ENCODE measurements around the gene KCNN1.
"Not testable (repeated sequence)": the region's sequence is repeated elsewhere in the genome, so short reads cannot be mapped to it uniquely, and the experiment has no call there.

The KCNN1 gene

DNA sequence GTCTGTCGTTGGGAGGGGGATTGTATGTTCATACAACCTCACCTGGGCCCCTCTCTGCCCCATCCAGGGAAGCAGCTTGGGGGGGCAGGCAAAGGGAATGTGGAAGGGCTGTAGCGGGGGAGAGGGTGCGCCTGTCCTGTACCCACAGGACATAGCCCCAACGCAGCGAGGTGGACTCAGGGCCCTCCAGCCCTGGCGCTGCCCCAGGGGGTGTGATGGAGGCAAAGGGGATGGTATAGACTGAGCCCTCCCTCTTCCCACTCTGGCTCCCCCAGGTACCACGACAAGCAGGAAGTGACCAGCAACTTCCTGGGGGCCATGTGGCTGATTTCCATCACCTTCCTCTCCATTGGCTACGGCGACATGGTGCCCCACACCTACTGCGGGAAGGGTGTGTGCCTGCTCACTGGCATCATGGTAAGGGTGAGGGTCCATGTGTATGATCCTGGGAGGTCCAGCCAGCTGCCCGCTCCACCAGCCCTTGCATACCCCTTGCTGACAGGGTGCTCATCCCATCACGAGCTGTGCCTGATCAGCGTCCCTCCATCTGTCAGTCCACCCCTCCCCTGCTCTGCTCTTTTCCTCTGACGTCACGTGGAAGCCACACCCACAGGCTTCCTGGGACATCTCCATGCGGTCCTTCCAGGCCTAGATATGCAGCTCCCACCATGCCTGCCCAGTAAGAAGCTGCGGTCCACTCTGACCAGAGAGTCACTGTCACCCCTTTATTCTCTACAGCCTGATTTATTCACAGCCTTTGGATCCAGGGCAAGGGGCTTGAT lies 18.3 kb downstream of the KCNN1 start:
- no peak overlapping the region for H3K4me3 ChIP-seq (ENCODE audit: low read depth, low read length)
- TF ChIP-seq, protein P1, sequence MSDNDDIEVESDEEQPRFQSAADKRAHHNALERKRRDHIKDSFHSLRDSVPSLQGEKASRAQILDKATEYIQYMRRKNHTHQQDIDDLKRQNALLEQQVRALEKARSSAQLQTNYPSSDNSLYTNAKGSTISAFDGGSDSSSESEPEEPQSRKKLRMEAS (IDR thresholded peaks at IDR 0.05; ENCODE audit: low read depth, low read length): no peak
- no peak for TF ChIP-seq MYC (IDR thresholded peaks at IDR 0.05; ENCODE audit: low read depth, low read length)
- TF ChIP-seq, protein P2, sequence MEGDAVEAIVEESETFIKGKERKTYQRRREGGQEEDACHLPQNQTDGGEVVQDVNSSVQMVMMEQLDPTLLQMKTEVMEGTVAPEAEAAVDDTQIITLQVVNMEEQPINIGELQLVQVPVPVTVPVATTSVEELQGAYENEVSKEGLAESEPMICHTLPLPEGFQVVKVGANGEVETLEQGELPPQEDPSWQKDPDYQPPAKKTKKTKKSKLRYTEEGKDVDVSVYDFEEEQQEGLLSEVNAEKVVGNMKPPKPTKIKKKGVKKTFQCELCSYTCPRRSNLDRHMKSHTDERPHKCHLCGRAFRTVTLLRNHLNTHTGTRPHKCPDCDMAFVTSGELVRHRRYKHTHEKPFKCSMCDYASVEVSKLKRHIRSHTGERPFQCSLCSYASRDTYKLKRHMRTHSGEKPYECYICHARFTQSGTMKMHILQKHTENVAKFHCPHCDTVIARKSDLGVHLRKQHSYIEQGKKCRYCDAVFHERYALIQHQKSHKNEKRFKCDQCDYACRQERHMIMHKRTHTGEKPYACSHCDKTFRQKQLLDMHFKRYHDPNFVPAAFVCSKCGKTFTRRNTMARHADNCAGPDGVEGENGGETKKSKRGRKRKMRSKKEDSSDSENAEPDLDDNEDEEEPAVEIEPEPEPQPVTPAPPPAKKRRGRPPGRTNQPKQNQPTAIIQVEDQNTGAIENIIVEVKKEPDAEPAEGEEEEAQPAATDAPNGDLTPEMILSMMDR (IDR thresholded peaks at IDR 0.05; ENCODE audit: low read depth, low read length): no peak
- no peak for TF ChIP-seq POLR2A (IDR thresholded peaks at IDR 0.05; ENCODE audit: extremely low read depth, insufficient read length)
- DNase-seq (ENCODE audit: low read depth): no peak

DNA sequence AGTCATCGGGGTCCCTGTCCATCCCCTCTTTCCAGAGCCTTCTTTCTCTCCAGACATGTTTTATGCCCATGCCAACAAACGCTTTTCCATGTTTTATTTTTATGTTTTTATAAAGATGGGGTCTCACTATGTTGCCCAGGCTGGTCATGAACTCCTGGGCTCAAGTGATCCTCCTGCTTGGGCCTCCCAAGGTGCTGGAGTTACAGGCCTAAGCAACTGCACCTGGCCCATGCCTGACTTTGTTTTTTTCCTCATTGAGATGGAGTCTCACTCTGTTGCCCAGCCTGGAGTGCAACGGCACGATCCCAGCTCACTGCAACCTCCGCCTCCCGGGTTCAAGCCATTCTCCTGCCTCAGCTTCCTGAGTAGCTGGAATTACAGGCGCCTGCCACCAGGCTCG lies 19.7 kb downstream of the KCNN1 start:
- DNase-seq (ENCODE audit: low read depth); H3K4me3 ChIP-seq (ENCODE audit: low read depth, low read length): not testable (repeated sequence)

DNA sequence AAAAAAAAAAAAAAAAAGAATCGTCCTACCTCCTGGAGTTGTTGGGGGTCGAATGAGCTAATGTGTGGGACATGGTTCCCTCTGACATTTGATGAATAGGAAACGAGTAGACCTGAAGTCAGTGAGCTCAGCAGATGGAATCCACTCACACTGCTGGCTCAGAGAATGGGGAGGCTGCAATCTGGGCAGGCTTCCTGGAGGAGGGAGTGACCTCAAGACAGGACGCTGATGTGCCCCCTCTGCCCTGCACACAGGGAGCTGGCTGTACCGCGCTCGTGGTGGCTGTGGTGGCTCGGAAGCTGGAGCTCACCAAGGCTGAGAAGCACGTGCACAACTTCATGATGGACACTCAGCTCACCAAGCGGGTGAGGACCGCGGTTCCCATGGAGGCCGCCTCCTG lies 21.3 kb downstream of the KCNN1 start:
- TF ChIP-seq, protein P1 (IDR thresholded peaks at IDR 0.05; ENCODE audit: low read depth, low read length): no peak
- TF ChIP-seq, protein P2 (IDR thresholded peaks at IDR 0.05; ENCODE audit: low read depth, low read length): no peak
- TF ChIP-seq POLR2A (IDR thresholded peaks at IDR 0.05; ENCODE audit: extremely low read depth, insufficient read length): no peak
- TF ChIP-seq MYC (IDR thresholded peaks at IDR 0.05; ENCODE audit: low read depth, low read length): no peak
- no peak overlapping the region for H3K4me3 ChIP-seq (ENCODE audit: low read depth, low read length)
- no peak for DNase-seq (ENCODE audit: low read depth)

DNA sequence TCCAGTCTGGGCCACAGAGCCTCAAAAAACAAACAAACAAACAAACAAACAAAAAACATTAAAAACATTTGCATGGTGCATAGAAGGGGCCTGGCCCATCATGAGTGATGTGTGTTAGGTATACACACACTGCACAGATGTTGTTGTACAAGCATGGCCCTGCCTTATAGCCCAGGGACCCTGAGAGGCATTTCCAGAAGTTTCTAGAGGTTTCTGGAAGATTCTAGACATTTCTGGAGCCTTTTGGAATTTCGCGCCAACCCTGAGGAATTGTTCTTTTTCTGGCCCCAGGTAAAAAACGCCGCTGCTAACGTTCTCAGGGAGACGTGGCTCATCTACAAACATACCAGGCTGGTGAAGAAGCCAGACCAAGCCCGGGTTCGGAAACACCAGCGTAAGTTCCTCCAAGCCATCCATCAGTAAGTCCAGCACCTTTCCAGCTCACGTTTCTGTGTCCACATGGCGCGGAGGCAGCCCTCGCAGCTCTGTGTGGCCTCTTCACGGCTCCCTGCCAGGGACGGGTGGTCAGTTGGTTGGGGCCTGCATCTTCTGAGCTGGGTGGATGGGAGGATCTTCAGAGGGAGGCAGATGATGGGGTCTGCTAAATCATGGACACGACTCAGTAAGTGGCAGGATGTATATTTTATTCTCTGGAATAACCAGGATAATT lies 22.7 kb downstream of the KCNN1 start:
- DNase-seq (ENCODE audit: low read depth): no peak
- H3K4me3 ChIP-seq (ENCODE audit: low read depth, low read length): no peak overlapping the region
- TF ChIP-seq, protein P1 (IDR thresholded peaks at IDR 0.05; ENCODE audit: low read depth, low read length): no peak
- TF ChIP-seq MYC (IDR thresholded peaks at IDR 0.05; ENCODE audit: low read depth, low read length) (no peak), POLR2A (IDR thresholded peaks at IDR 0.05; ENCODE audit: extremely low read depth, insufficient read length) (no peak)
- TF ChIP-seq, protein P2 (IDR thresholded peaks at IDR 0.05; ENCODE audit: low read depth, low read length): no peak

DNA sequence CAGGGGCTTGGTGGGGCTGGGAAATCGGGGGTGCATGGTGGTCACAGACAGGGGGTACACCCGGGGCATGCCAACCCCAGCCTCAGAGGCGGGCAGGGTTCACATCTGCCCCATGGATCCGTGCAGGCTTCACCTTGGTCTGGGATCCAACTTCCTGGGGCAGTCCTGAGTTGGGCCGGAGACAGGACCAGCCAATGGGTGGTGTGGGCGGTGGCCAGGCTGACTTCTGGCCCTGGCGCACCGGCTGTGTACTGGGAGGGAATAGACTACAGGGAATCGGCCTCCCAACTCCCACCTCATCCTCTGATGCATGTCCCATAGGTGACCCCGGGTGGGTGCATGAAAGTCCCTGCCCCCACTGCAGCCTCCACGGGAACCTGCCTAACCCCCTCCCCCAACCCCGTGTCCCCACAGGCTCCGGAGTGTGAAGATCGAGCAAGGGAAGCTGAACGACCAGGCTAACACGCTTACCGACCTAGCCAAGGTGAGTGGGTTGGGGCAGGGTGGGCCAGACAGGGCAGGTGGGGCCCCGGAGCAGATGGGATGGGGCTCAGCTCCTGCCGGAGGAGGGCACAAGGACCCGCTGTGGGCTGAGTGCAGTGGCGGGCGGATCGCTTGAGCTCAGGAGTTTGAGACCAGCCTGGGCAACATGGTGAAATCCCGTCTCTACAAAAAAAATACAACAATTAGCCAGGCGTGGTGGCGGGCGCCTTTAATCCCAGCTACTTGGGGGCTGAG lies 26.3 kb downstream of the KCNN1 start:
- TF ChIP-seq MYC (IDR thresholded peaks at IDR 0.05; ENCODE audit: low read depth, low read length) (no peak), POLR2A (IDR thresholded peaks at IDR 0.05; ENCODE audit: extremely low read depth, insufficient read length) (no peak)
- TF ChIP-seq, protein P2 (IDR thresholded peaks at IDR 0.05; ENCODE audit: low read depth, low read length): no peak
- TF ChIP-seq, protein P1 (IDR thresholded peaks at IDR 0.05; ENCODE audit: low read depth, low read length): no peak
- DNase-seq (ENCODE audit: low read depth): no peak
- H3K4me3 ChIP-seq (ENCODE audit: low read depth, low read length): no peak overlapping the region

DNA sequence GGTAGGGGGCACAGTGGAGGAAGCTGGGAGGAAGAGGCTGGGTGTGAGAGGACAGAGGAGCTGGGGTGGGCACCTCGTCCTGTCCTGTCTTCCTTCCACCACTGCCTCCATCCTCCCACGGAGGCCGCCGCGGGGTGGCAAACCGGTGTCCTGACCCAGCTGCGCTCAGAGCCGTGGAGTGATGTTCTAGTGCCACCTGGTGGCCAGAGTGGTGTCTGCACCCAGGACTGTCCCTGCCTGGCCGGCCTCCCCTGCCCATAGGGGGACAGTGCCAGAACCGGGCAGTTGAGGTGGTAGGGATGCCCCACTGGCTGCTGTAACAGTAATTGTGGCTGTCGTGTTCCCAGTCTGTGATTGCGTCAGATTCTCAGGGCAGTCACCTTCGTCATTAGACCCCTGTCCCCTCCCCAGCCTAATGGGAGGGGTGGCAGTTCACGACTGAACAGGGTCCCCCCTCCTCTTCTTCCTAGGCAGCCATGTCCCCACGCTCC lies 30.0 kb downstream of the KCNN1 start:
- peak; percentile 80 for DNase-seq (ENCODE audit: low read depth)
- TF ChIP-seq, protein P1 (IDR thresholded peaks at IDR 0.05; ENCODE audit: low read depth, low read length): peak; percentile 45; the same call in 1 of the 2 replicates
- TF ChIP-seq, protein P2 (IDR thresholded peaks at IDR 0.05; ENCODE audit: low read depth, low read length): peak; percentile 81
- no peak; the same call in 1 of the 2 replicates for TF ChIP-seq MYC (IDR thresholded peaks at IDR 0.05; ENCODE audit: low read depth, low read length)
- no peak overlapping the region for H3K4me3 ChIP-seq (ENCODE audit: low read depth, low read length)

Data from NB4 (cell line).